Measurements from ENCODE around the gene NELL1.

DNA sequence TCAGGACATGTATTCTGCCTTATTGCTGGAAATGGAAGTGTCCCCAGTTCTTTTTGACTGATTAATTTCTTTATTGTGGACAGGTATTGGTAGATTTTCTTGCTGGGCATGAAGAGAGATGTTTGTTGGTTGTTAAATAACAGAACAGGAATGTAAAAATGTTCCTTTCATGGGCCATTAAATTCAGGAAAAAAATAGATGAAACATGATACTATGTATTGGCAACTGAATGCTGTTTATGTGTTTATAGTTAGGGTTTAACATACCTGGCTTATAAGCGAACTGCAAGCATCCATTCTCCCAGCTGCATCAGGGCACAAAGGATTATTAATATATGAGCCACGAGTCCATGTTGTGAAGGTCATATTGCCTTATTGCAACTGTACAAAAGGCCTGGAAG, 368.5 kb downstream of the NELL1 start:
- TF ChIP-seq, protein P1, sequence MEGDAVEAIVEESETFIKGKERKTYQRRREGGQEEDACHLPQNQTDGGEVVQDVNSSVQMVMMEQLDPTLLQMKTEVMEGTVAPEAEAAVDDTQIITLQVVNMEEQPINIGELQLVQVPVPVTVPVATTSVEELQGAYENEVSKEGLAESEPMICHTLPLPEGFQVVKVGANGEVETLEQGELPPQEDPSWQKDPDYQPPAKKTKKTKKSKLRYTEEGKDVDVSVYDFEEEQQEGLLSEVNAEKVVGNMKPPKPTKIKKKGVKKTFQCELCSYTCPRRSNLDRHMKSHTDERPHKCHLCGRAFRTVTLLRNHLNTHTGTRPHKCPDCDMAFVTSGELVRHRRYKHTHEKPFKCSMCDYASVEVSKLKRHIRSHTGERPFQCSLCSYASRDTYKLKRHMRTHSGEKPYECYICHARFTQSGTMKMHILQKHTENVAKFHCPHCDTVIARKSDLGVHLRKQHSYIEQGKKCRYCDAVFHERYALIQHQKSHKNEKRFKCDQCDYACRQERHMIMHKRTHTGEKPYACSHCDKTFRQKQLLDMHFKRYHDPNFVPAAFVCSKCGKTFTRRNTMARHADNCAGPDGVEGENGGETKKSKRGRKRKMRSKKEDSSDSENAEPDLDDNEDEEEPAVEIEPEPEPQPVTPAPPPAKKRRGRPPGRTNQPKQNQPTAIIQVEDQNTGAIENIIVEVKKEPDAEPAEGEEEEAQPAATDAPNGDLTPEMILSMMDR (IDR thresholded peaks at IDR 0.05): no peak
- no peak for TF ChIP-seq POLR2A (IDR thresholded peaks at IDR 0.05)

All from adrenal gland (tissue), 5 donors.